AG10803 (cell line): Measurements from ENCODE around the gene BAMBI.

ENCODE experiments used
- DNase-seq: peaks from one replicate; pipeline ENCODE4 v3.0.0; 2010; ENCODE audit warnings: low read depth
- H3K4me3 ChIP-seq: 2 replicates; pipeline ENCODE4 v1.5.1; 2011; ENCODE audit warnings: mild to moderate bottlenecking, low read length, control low read depth
- TF ChIP-seq, protein P1 (sequence below): conservative IDR thresholded peaks from 2 replicates; pipeline ENCODE4 v1.5.1; 2011; ENCODE audit warnings: mild to moderate bottlenecking, low read length, control low read depth, inconsistent platforms

Gene BAMBI

DNA sequence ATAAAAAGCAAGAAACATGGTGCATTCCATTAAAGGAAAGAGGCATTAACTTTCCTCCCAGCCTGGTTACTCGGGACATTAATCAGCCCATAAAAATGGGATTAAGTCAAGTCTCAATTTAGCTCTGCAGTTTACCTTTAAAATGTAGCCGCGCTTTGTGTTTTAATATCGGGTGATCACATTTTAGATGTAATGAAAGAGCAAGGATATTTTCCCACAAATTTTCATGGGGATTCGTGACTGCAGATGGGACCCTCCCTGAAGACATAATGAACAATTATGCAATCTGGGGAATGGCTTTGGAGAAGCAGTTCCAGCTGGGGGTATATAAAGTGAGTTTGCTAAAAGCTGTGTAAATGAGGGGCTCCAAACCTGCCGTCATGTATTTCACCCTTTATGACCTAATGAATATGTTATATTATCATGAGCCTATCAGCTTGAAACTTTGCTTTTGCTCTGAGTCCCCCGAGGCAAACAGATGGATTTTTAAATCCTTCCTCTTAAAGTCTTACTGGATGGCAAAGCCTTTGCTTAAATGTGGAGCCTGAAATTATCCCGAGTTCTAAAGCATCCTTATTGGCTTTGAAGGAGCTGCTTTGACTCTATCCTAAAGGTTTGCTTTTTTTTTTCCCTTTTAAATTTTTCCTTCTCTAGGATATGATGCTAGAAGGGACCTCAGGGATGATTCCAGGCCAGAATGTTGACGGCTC lies 31.8 kb downstream of the BAMBI start:
- DNase-seq = no peak
- no peak overlapping the region for H3K4me3 ChIP-seq
- TF ChIP-seq, protein P1, sequence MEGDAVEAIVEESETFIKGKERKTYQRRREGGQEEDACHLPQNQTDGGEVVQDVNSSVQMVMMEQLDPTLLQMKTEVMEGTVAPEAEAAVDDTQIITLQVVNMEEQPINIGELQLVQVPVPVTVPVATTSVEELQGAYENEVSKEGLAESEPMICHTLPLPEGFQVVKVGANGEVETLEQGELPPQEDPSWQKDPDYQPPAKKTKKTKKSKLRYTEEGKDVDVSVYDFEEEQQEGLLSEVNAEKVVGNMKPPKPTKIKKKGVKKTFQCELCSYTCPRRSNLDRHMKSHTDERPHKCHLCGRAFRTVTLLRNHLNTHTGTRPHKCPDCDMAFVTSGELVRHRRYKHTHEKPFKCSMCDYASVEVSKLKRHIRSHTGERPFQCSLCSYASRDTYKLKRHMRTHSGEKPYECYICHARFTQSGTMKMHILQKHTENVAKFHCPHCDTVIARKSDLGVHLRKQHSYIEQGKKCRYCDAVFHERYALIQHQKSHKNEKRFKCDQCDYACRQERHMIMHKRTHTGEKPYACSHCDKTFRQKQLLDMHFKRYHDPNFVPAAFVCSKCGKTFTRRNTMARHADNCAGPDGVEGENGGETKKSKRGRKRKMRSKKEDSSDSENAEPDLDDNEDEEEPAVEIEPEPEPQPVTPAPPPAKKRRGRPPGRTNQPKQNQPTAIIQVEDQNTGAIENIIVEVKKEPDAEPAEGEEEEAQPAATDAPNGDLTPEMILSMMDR = no peak

DNA sequence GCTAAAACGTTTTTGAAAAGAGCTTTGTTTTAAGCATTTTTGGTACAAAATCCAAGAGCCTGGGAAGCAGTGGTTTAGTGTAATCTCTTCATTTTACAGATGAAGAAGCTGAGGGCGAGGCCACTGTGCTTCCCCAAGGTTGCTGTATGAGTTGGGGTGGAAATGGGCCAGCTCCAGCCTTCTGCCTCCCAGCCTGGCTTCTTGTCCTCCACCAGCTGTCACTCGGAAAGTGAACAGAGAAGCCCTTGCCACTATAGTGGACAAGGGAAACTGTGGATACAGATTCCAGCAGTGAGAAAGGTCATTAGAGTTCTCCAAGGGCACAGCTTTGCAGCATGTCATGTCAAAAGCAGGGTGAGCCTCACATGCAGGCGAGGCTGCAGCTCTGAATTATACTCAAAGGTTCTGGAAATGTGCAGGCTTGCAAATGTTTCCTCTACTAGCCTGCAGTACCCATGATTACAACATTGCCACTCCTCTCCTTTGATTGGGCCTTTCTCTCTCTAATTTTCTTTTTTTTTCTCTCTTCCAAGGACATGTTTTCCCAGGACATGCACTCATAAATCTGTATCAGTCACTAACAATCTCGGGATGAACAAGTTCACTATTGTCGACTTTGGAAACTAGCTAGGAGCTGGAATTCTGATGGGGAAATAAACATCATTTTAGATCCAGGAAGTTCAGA lies 33.0 kb downstream of the BAMBI start:
- H3K4me3 ChIP-seq = no peak overlapping the region
- no peak for DNase-seq
- TF ChIP-seq, protein P1 = no peak

DNA sequence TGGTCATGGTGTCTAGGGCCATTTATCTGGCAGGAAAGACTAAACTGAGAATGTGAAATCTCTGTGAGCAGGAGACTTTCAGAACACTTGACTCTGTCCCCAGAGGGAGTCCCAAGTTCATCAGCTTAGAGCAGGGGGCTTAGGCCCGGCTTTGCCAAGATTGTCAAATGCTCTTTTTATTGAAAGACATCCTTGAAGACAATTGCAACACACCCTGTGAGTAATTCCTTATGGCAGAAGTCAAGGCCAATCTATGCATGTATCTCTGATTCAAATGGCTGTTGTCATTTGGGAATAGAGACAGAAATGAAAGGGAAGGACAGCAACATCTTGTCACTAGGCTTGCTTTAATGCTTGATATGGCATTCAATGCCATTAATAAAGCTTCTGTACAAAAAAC lies 33.7 kb downstream of the BAMBI start:
- TF ChIP-seq, protein P1 = no peak
- no peak overlapping the region for H3K4me3 ChIP-seq
- no peak for DNase-seq

DNA sequence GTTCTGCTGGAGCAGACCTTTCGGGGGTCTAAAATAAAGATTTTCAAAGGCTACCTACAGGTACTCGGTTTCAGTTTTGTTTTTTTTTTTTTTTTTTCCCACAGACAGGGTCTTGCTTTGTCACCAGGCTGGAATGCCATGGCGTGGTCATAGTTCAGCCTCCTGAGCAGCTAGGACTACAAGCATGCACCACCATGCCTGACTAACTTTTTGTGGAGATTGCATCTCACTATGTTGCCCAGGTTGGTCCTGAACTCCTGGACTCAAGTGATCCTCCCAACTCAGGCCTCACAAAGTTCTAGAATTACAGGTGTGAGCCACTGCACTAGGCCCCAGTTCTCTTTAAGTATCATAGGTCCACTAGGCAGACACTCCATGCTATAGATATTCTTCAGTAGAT lies 34.5 kb downstream of the BAMBI start:
- TF ChIP-seq, protein P1 = no peak
- DNase-seq = no peak
- H3K4me3 ChIP-seq = no peak overlapping the region

DNA sequence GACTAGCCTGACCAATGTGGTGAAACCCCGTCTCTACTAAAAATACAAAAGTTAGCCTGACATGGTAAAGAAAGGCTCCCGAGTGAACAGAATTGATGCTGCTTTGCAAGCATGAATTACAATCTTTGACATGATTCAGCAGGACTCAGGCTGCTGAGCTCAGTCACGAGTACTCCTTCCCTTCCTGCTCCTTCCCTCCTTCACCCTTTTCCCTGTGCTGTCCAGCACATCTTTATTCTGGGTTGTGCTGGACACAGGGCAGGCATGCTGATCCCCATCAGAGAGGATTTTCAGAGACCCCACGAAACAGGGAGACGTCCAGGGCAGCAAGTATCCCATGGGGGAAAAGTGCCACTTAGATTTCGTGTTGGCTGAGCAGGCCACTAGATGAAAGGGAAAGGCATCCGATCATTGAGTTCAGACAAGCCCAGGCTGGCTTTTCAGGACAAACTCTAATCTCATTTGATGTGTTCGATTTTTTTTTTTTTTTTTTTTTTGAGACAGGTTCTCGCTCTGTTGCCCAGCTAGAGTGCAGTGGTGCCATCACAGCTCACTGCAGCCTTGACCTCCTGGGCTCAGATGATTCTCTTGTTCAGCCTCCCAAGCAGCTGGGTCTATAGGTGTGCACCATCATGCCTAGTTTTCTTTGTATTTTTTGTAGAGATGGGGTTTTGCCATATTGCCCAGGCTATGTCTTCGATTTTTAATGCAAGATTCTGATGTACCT lies 36.5 kb downstream of the BAMBI start:
- TF ChIP-seq, protein P1 = no peak
- no peak for DNase-seq
- H3K4me3 ChIP-seq = no peak overlapping the region

DNA sequence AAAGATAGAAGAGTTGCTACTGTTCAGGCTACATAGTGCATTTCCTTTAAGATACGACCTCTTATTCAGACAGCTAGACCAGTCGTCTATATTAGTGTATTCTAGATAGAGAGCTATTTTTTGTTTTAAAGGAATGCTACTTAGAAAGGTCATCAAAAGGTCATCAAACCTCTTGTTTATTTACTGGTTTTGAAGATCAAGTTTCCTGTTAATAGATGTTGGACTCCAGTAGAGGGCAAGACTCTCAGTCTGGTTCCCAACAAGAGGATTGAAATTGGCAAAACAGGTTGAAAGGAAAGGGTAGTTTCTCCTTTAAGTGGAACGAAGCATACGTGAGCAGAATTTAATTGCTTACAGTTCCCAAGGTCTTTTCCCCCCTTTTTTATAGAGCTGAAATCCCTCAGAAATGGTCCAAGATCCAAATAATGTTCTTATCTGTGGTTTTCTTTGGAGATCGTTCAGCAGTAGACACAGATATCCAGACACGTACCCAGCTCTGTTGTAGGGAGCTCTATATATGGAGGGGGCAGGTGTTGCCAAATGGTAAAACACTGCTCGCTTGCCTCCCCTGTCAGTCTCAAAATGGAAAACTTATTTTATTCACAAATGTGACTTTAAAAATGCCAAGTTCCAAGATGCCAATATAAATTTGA lies 37.2 kb downstream of the BAMBI start:
- DNase-seq = no peak
- no peak overlapping the region for H3K4me3 ChIP-seq
- TF ChIP-seq, protein P1 = no peak
